Cardiac fibroblast (primary cell): ENCODE data around the gene ACP3.
"Not testable (repeated sequence)": the region's sequence is repeated elsewhere in the genome, so short reads cannot be mapped to it uniquely, and the experiment has no call there.

Experiments
- DNase-seq, 2 donors: peaks; one replicate each; pipeline versions ENCODE4 v3.0.0 to v3.0.0-alpha.2; 2010; ENCODE audit warnings: low read depth in 2 of 2
- H3K4me3 ChIP-seq, 2 donors: replicated peaks in 1 of 2; 1 replicate in 1 of 2; 2 replicates in 1 of 2; pipeline ENCODE4 v1.5.1; 2011; ENCODE audit warnings: low read depth in 2 of 2, low read length in 2 of 2, mild to moderate bottlenecking in 2 of 2, moderate library complexity in 1 of 2
- CTCF ChIP-seq: IDR thresholded peaks from one replicate; pipeline ENCODE4 v1.5.1; 2011; ENCODE audit warnings: low read depth, mild to moderate bottlenecking, low read length, inconsistent platforms

ACP3 gene

GRCh38 chr3:132386259-132386658, 69.1 kb downstream of the ACP3 start:
- no peak for DNase-seq
- H3K4me3 ChIP-seq, result no peak overlapping the region
- no peak for TF ChIP-seq CTCF

GRCh38 chr3:132392675-132393074, 75.5 kb downstream of the ACP3 start:
- not testable (repeated sequence) for DNase-seq, H3K4me3 ChIP-seq

GRCh38 chr3:132394320-132394719, 77.1 kb downstream of the ACP3 start:
- peak; percentile 49 to 85 for DNase-seq
- no peak for TF ChIP-seq CTCF

GRCh38 chr3:132395126-132395525, 77.9 kb downstream of the ACP3 start:
- DNase-seq, result no peak
- H3K4me3 ChIP-seq, result no peak overlapping the region
- no peak for TF ChIP-seq CTCF

More at GRCh38 chr3:132394320-132394719, 77.1 kb downstream of the ACP3 start:
- H3K4me3 ChIP-seq, result no peak overlapping the region

- no peak for DNase-seq
- no peak overlapping the region for H3K4me3 ChIP-seq
- no peak for TF ChIP-seq CTCF
Observed at GRCh38 chr3:132396255-132396654, 79.0 kb downstream of the ACP3 start.

- DNase-seq, H3K4me3 ChIP-seq: not testable (repeated sequence)
Observed at GRCh38 chr3:132396776-132397175, 79.6 kb downstream of the ACP3 start.

GRCh38 chr3:132399054-132399929, 82.1 kb downstream of the ACP3 start:
- TF ChIP-seq CTCF, result peak; percentile 87
- no peak overlapping the region for H3K4me3 ChIP-seq
- peak; percentile 83 for DNase-seq

- DNase-seq, result no peak
- no peak overlapping the region for H3K4me3 ChIP-seq
- no peak for TF ChIP-seq CTCF
Observed at GRCh38 chr3:132401255-132401654, 84.0 kb downstream of the ACP3 start.
